ENCODE data around the gene NEK5. TPM values are rescaled to one million over a fixed set of nuclear protein-coding genes. Genes with fewer than 3 reads are reported as not detected.
A peak's percentile ranks its signal among the peaks of the same experiment; 100 is the strongest.
"Not testable (repeated sequence)": the region's sequence is repeated elsewhere in the genome, so short reads cannot be mapped to it uniquely, and the experiment has no call there.

NEK5 gene
- polyA plus RNA-seq, 1 donor = 2.3 TPM

DNA sequence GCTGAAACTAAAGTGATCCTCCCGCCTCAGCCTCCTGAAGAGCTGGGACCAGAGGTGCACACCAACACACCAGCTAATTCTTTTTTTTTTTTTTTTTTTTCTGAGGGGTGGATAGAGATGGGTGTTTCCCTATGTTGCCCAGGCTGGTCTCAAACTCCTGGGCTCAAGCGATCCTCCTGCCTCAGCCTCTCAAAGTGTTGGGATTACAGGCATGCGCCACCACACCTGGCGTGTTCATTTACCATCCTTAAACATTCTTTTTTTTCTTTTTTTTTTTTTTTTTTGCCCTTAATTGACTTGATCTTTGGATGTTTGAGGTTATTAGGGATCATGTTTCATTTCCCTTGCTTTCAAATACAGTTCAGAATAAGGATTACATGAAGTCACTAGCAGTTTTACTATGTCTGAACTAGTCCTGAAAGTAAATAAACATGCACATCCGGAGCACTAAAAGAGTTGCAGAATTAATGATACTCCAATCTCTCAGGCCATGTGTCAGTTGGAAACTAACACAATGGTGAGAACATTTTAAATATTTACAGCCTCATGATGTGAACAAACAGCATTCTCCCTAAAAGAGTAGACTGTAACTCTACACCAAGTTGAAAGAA is 94.2 kb downstream of the NEK5 start:
- H3K36me3 ChIP-seq (ENCODE audit: control insufficient read depth, insufficient read depth, low read length) = no peaks in the 10 kb centered on the region
- no peak for DNase-seq
- no peak overlapping the region for H3K27ac ChIP-seq (ENCODE audit: low read length)
- peaks cover 3% of the 10 kb centered on the region for H3K9me3 ChIP-seq (ENCODE audit: control insufficient read depth, low read depth, low read length)
- no peak overlapping the region for H3K4me3 ChIP-seq (ENCODE audit: low read length)
- H3K4me1 ChIP-seq (ENCODE audit: control insufficient read depth, insufficient read depth, low read length) = no peaks in the 10 kb centered on the region
- no peaks in the 10 kb centered on the region for H3K27me3 ChIP-seq (ENCODE audit: control insufficient read depth, insufficient read depth, low read length)
- WGBS (ENCODE audit: insufficient coverage, low lambda C conversion rate) = 100% methylated on average over 1 of the region's 5 CpGs

DNA sequence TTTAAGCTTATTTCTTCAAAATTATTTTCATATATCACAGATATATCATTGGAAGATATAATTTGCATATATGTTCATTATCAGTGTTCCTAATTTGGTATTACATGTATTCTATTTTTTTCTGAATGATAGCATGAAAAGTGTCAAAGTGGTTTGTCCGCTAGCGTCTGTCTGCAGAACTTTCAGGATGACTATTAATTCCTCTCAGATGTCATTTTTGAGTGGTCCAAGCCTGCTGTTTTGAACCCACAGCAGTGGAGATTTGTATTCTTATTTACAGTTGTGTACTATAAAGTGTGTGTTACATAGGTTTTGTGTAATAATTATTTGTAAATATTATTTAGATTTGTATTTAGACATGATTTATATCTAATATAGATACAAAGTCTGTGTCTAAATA is 95.8 kb downstream of the NEK5 start:
- H3K27ac ChIP-seq (ENCODE audit: low read length) = no peak overlapping the region
- WGBS (ENCODE audit: insufficient coverage, low lambda C conversion rate) = no CpG with 5 or more reads among the region's 2 CpGs

DNA sequence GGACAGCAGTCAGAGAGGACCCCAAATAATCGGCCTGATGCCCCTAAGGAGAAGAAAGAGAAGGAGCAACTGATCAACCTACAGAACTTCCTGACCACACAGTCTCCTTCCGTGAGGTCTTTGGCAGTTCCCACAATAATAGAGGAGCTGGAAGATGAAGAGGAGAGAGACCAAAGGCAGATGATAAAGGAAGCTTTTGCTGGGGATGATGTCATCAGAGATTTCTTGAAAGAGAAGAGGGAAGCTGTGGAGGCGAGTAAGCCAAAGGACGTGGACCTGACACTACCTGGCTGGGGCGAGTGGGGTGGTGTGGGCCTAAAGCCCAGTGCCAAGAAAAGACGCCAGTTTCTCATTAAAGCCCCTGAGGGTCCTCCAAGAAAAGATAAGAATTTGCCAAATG is 98.5 kb downstream of the NEK5 start:
- not testable (repeated sequence) for H3K27me3 ChIP-seq (ENCODE audit: control insufficient read depth, insufficient read depth, low read length); H3K4me3 ChIP-seq (ENCODE audit: low read length); H3K27ac ChIP-seq (ENCODE audit: low read length); DNase-seq; H3K4me1 ChIP-seq (ENCODE audit: control insufficient read depth, insufficient read depth, low read length); H3K9me3 ChIP-seq (ENCODE audit: control insufficient read depth, low read depth, low read length)
- 100% methylated on average over 1 of the region's 6 CpGs for WGBS (ENCODE audit: insufficient coverage, low lambda C conversion rate)
- H3K36me3 ChIP-seq (ENCODE audit: control insufficient read depth, insufficient read depth, low read length) = peaks cover 27% of the 10 kb centered on the region

More for the DNA sequence above, 95.8 kb downstream of the NEK5 start:
- no peak for DNase-seq
- Histone ChIP-seq H3K36me3 (ENCODE audit: control insufficient read depth, insufficient read depth, low read length) (peaks cover 15% of the 10 kb centered on the region), H3K4me1 (ENCODE audit: control insufficient read depth, insufficient read depth, low read length) (no peaks in the 10 kb centered on the region), H3K9me3 (ENCODE audit: control insufficient read depth, low read depth, low read length) (peaks cover 3% of the 10 kb centered on the region), H3K27me3 (ENCODE audit: control insufficient read depth, insufficient read depth, low read length) (no peaks in the 10 kb centered on the region), H3K4me3 (ENCODE audit: low read length) (no peak overlapping the region)

DNA sequence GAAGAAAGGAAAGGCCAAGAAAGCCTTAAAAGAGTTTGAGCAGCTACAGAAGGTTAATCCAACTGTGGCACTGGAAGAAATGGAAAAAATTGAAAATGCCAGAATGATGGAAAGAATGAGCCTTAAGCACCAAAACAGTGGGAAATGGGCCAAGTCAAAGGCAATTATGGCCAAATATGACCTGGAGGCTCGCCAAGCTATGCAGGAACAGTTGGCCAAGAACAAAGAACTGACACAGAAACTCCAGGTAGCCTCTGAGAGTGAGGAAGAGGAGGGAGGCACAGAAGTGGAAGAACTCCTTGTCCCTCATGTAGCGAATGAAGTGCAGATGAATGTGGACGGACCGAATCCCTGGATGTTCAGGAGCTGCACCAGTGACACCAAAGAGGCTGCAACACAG is 99.3 kb downstream of the NEK5 start:
- no peak overlapping the region for H3K4me3 ChIP-seq (ENCODE audit: low read length)
- H3K4me1 ChIP-seq (ENCODE audit: control insufficient read depth, insufficient read depth, low read length) = peaks cover 10% of the 10 kb centered on the region
- no peak overlapping the region for H3K27ac ChIP-seq (ENCODE audit: low read length)
- H3K36me3 ChIP-seq (ENCODE audit: control insufficient read depth, insufficient read depth, low read length) = peaks cover 36% of the 10 kb centered on the region
- peaks cover 9% of the 10 kb centered on the region for H3K9me3 ChIP-seq (ENCODE audit: control insufficient read depth, low read depth, low read length)
- H3K27me3 ChIP-seq (ENCODE audit: control insufficient read depth, insufficient read depth, low read length) = no peaks in the 10 kb centered on the region
- DNase-seq = no peak
- WGBS (ENCODE audit: insufficient coverage, low lambda C conversion rate) = no CpG with 5 or more reads among the region's 4 CpGs

DNA sequence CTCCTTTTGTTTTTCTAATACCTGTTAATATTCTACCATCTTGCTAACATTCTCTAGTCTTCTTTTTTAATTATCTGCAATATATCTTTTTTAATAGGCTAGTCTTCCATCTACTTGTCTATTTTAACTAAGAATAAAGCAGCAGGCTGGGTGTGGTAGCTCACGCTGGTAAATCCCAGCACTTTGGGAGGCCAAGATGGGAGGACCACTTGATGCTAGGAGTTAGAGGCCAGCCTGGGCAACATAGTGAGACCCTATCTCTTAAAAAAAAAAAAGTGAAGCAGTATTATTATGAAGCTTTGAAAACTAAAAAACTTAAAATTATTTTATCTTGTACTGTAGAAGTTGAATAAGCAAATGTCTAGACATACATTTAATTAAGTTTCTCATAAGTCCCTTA is 101.0 kb downstream of the NEK5 start:
- WGBS (ENCODE audit: insufficient coverage, low lambda C conversion rate) = 100% methylated on average over 1 of the region's 1 CpG
- H3K36me3 ChIP-seq (ENCODE audit: control insufficient read depth, insufficient read depth, low read length) = peaks cover 44% of the 10 kb centered on the region

DNA sequence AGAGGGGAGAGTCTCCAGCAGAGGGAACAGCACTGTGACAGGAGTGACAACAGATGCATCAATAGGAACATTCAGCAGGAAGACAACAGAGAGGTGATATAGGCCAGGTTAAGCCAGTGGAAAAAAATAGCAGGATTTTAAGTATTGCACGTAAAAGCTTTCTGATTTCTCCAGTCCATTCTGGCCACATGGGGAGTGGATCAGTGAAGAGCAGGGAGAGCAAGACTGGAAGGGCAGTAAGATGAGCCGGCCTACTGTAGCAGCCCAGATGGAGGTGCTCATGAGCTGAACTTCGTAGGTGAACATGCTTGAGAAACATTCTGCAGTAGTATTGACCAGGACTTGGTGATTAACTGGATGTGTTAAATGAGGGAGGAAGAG is 102.6 kb downstream of the NEK5 start:
- Histone ChIP-seq H3K4me1 (ENCODE audit: control insufficient read depth, insufficient read depth, low read length) (peaks cover 10% of the 10 kb centered on the region), H3K4me3 (ENCODE audit: low read length) (no peak overlapping the region), H3K27me3 (ENCODE audit: control insufficient read depth, insufficient read depth, low read length) (no peaks in the 10 kb centered on the region), H3K27ac (ENCODE audit: low read length) (no peak overlapping the region), H3K36me3 (ENCODE audit: control insufficient read depth, insufficient read depth, low read length) (peaks cover 56% of the 10 kb centered on the region), H3K9me3 (ENCODE audit: control insufficient read depth, low read depth, low read length) (peaks cover 9% of the 10 kb centered on the region)
- no CpG with 5 or more reads among the region's 3 CpGs for WGBS (ENCODE audit: insufficient coverage, low lambda C conversion rate)
- DNase-seq = no peak

More for the DNA sequence above, 101.0 kb downstream of the NEK5 start:
- DNase-seq = no peak
- peaks cover 10% of the 10 kb centered on the region for H3K4me1 ChIP-seq (ENCODE audit: control insufficient read depth, insufficient read depth, low read length)
- no peak overlapping the region for H3K4me3 ChIP-seq (ENCODE audit: low read length)
- peaks cover 9% of the 10 kb centered on the region for H3K9me3 ChIP-seq (ENCODE audit: control insufficient read depth, low read depth, low read length)
- no peaks in the 10 kb centered on the region for H3K27me3 ChIP-seq (ENCODE audit: control insufficient read depth, insufficient read depth, low read length)
- no peak overlapping the region for H3K27ac ChIP-seq (ENCODE audit: low read length)

DNA sequence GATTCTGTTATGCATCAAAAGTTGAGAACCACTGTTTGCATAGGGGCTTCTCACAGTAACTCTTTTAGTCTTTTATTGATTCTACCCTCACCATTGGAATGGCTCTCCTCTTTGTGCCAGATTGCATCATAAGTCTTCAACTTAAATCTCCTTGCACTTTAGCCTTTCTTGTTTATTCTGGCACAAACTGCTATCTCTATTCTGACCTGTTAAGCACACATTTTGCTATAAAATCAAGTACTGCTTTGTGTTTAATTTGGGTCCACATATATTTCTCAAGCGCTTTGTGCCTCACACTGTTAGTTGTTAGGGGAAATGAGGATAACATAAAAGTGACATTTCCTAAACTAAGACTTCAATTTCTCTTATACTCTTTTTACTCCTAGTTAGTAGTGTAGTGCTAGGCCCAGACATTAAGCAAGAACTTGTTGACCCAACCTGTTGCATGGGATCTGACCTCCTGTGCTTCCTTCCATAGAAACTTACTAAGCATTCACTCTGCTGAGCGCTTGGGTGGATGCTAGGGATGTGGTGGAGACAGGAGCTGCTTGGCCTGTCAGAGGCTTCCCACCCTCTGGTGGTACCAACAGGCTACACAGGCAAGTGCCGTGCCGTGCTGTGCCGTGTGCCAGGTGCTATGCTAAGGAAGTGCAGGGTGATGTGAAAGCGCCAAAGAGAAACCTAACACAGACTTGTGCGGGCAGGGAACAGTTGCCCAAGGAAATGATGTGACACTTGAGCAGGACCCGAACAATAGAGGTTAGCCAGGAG is 103.2 kb downstream of the NEK5 start:
- peaks cover 59% of the 10 kb centered on the region for H3K36me3 ChIP-seq (ENCODE audit: control insufficient read depth, insufficient read depth, low read length)

DNA sequence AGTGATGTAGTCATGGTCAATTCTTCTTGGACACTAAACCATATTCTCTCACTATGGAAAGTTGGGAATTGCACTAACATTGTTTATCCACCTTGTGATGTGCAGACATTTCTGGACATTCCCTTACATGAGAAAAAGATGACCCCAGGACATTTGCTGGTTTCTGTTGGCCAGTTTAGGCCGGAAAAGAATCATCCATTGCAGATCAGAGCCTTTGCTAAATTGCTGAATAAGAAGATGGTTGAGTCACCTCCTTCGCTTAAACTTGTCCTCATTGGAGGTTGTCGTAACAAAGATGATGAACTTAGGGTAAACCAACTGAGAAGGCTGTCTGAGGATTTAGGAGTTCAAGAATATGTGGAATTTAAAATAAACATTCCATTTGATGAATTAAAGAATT is 104.4 kb downstream of the NEK5 start, which contains the start of gene UTP14C:
TSS of gene UTP14C (plus strand) at position 211 of the 400 bp plus-strand sequence. CDS start 4,114 bp downstream, outside the sequence.
- WGBS (ENCODE audit: insufficient coverage, low lambda C conversion rate) = no CpG with 5 or more reads among the region's 3 CpGs
- Histone ChIP-seq H3K27ac (ENCODE audit: low read length) (no peak within 1 kb of the TSS), H3K27me3 (ENCODE audit: control insufficient read depth, insufficient read depth, low read length) (no peaks in the 10 kb centered on the region), H3K36me3 (ENCODE audit: control insufficient read depth, insufficient read depth, low read length) (peaks cover 68% of the 10 kb centered on the region), H3K4me1 (ENCODE audit: control insufficient read depth, insufficient read depth, low read length) (peaks cover 10% of the 10 kb centered on the region), H3K4me3 (ENCODE audit: low read length) (no peak within 1 kb of the TSS), H3K9me3 (ENCODE audit: control insufficient read depth, low read depth, low read length) (peaks cover 5% of the 10 kb centered on the region)
- DNase-seq = no peak

More for the DNA sequence above, 103.2 kb downstream of the NEK5 start:
- H3K9me3 ChIP-seq (ENCODE audit: control insufficient read depth, low read depth, low read length) = peaks cover 9% of the 10 kb centered on the region
- no peaks in the 10 kb centered on the region for H3K27me3 ChIP-seq (ENCODE audit: control insufficient read depth, insufficient read depth, low read length)
- H3K4me1 ChIP-seq (ENCODE audit: control insufficient read depth, insufficient read depth, low read length) = peaks cover 10% of the 10 kb centered on the region
- DNase-seq = peak in 1 of 2 donors; percentile 39
- 50% methylated on average over 1 of the region's 8 CpGs for WGBS (ENCODE audit: insufficient coverage, low lambda C conversion rate)
- no peak overlapping the region for H3K4me3 ChIP-seq (ENCODE audit: low read length)
- H3K27ac ChIP-seq (ENCODE audit: low read length) = no peak overlapping the region

DNA sequence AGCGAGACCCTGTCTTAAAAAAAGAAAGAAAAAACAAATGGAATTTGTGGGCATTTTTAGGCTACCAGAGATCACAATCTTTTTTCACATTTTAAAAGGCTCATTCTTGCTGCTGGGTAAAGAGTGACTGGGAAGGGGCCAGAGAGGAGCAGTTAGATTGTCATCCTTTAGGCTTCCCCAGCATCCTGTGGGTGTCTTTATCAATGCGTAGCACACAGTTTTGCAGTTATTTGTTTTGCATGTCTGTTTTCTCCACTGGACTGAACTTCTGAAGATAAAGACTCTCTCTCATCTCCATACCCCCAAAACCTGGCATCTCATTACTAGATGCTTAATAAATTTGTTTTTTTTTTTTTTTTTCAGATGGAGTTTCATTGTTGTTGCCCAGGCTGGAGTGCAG is 106.5 kb downstream of the NEK5 start:
- Histone ChIP-seq H3K4me3 (ENCODE audit: low read length) (no peak overlapping the region), H3K27ac (ENCODE audit: low read length) (no peak overlapping the region), H3K4me1 (ENCODE audit: control insufficient read depth, insufficient read depth, low read length) (peaks cover 10% of the 10 kb centered on the region), H3K9me3 (ENCODE audit: control insufficient read depth, low read depth, low read length) (peaks cover 5% of the 10 kb centered on the region), H3K27me3 (ENCODE audit: control insufficient read depth, insufficient read depth, low read length) (no peaks in the 10 kb centered on the region), H3K36me3 (ENCODE audit: control insufficient read depth, insufficient read depth, low read length) (peaks cover 61% of the 10 kb centered on the region)
- no CpG with 5 or more reads among the region's 2 CpGs for WGBS (ENCODE audit: insufficient coverage, low lambda C conversion rate)
- no peak for DNase-seq

DNA sequence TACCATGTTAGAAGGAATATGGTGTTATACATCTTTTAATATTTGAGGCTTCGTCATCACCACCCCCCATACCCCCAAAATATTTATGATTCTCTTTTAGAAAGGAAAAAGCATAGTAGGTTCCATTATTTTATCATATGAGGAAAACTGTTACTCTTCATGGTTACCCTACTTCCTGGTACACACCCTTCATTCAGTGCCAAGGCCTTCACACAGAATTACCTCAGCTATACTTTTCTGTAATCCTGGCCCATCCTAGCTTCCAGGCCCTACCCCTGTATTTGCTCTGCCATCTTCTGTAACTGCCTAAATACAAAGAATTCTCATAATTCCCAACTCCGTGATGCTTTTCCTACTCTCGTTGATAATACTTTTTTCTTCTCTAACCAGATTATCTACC is 108.7 kb downstream of the NEK5 start:
- Histone ChIP-seq H3K27me3 (ENCODE audit: control insufficient read depth, insufficient read depth, low read length) (no peaks in the 10 kb centered on the region), H3K9me3 (ENCODE audit: control insufficient read depth, low read depth, low read length) (no peaks in the 10 kb centered on the region), H3K4me1 (ENCODE audit: control insufficient read depth, insufficient read depth, low read length) (peaks cover 1% of the 10 kb centered on the region), H3K36me3 (ENCODE audit: control insufficient read depth, insufficient read depth, low read length) (peaks cover 46% of the 10 kb centered on the region), H3K27ac (ENCODE audit: low read length) (no peak overlapping the region), H3K4me3 (ENCODE audit: low read length) (no peak overlapping the region)
- WGBS (ENCODE audit: insufficient coverage, low lambda C conversion rate) = 90% methylated on average over 2 of the region's 3 CpGs
- no peak for DNase-seq

Measured in large intestine (tissue), 3 donors.